ENCODE results near the gene GABBR2. TPM values are rescaled to one million over a fixed set of nuclear protein-coding genes. Genes with fewer than 3 reads are reported as not detected.

The GABBR2 gene
- total RNA-seq, 1 experiment from 2014 or later, result 0.76 TPM

DNA sequence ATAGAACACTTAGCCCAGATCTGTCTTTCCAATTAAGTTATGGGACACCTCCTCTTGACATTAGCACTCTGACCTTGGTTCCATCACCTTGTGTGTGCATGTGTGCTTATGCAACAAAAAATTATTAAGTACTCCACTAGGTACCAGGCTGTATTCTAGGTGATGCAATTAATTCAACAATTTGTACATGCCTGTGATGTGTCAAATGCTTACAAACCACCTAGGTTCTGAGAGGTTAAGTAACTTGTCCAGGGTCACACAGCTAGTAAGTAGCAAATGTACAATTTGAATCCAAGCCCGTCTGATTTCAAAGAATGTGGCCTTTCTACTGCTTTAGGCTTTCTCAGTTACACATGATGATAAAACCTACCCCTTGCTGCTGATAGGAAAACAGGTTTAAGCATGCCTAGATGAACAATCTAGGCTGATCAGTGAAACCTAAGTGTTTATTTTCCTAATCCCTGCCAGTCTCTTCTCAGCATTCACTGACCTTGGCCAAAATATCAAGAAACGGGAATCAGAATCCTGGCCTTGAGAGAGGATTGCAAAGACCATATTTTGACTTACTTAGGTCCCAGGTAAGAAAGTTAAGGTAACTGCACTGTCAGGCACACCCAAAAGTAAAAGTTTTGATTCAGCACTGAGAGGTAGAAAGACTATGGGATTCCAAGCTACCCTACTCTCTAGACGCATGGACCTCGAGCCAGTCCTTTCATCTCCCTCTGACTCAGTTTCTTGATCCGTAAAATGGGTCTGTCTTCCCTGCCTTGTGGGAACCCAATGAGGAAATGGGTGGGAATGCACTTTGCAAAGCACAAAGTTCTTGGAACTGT is 454.3 kb downstream of the GABBR2 start:
- no peaks in the 10 kb centered on the region for H4K20me1 ChIP-seq (ENCODE audit: insufficient read depth)
- H3K9me3 ChIP-seq (ENCODE audit: insufficient read depth, low read depth), result no peaks in the 10 kb centered on the region
- H2AFZ ChIP-seq, result peak overlapping the region; percentile 83
- H3K36me3 ChIP-seq (ENCODE audit: low read depth), result no peaks in the 10 kb centered on the region
- no peaks in the 10 kb centered on the region for H3K27me3 ChIP-seq (ENCODE audit: insufficient read depth, low read depth)
- H3K79me2 ChIP-seq (ENCODE audit: low read depth), result peaks cover 55% of the 10 kb centered on the region
- H3K4me2 ChIP-seq, result peak overlapping the region; percentile 93
- peak overlapping the region; percentile 76 for H3K4me3 ChIP-seq
- no TSS peak for BruUV-seq (replicated peaks)
- H3K4me1 ChIP-seq (replicated peaks; ENCODE audit: insufficient read depth), result peaks cover 62% of the 10 kb centered on the region
- H3F3A ChIP-seq (ENCODE audit: insufficient read depth, low read depth), result peaks cover 61% of the 10 kb centered on the region
- ChIA-PET CTCF (no interaction called here), POLR2A (ENCODE audit: unreplicated experiment) (no interaction called here)
- H3K9me2 ChIP-seq (ENCODE audit: insufficient read depth), result no peaks in the 10 kb centered on the region
- intact Hi-C loops (cut with micrococcal nuclease; ENCODE audit: unreplicated experiment), result loop anchor here (10.0 kb wide), 1 partner anchor 540 kb away; no protein-coding TSS in a partner anchor
- no peak for TF ChIP-seq EZH2 (IDR thresholded peaks at IDR 0.05; ENCODE audit: low read depth)
- TF ChIP-seq, protein P1, sequence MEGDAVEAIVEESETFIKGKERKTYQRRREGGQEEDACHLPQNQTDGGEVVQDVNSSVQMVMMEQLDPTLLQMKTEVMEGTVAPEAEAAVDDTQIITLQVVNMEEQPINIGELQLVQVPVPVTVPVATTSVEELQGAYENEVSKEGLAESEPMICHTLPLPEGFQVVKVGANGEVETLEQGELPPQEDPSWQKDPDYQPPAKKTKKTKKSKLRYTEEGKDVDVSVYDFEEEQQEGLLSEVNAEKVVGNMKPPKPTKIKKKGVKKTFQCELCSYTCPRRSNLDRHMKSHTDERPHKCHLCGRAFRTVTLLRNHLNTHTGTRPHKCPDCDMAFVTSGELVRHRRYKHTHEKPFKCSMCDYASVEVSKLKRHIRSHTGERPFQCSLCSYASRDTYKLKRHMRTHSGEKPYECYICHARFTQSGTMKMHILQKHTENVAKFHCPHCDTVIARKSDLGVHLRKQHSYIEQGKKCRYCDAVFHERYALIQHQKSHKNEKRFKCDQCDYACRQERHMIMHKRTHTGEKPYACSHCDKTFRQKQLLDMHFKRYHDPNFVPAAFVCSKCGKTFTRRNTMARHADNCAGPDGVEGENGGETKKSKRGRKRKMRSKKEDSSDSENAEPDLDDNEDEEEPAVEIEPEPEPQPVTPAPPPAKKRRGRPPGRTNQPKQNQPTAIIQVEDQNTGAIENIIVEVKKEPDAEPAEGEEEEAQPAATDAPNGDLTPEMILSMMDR (conservative IDR thresholded peaks at IDR 0.05), result no peak
- DNase-seq, result no peak
- peak overlapping the region; percentile 16 for H3K27ac ChIP-seq

DNA sequence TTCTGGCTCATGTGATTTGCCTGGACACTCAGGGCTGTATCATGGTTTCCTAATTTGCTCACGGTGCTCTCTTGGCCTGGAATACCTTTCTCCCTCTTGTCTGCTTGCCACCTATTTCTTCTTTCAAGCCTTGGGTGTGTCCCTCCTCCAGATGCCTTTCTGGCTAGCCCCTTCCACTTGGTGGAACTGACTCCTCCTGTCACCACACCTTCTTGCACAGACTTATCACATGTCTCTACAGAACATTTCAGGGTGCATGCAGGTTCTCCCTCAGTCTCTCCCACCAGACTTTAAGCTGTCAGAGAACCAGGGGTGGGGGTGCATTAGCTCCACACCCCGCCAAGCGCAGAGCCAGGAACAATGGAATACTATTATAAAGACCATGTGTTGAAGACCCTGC is 455.2 kb downstream of the GABBR2 start:
- Histone ChIP-seq H2AFZ (no peak overlapping the region), H4K20me1 (ENCODE audit: insufficient read depth) (no peaks in the 10 kb centered on the region), H3K9me2 (ENCODE audit: insufficient read depth) (no peaks in the 10 kb centered on the region), H3K9me3 (ENCODE audit: insufficient read depth, low read depth) (no peaks in the 10 kb centered on the region), H3K4me3 (peak overlapping the region; percentile 76), H3K27ac (peak overlapping the region; percentile 27), H3F3A (ENCODE audit: insufficient read depth, low read depth) (peaks cover 65% of the 10 kb centered on the region), H3K79me2 (ENCODE audit: low read depth) (peaks cover 59% of the 10 kb centered on the region), H3K27me3 (ENCODE audit: insufficient read depth, low read depth) (no peaks in the 10 kb centered on the region), H3K36me3 (ENCODE audit: low read depth) (peaks cover under 1% of the 10 kb centered on the region; the same call in 1 of the 2 replicates), H3K4me2 (peak overlapping the region; percentile 93), H3K4me1 (replicated peaks; ENCODE audit: insufficient read depth) (peaks cover 71% of the 10 kb centered on the region)
- POLR2A ChIA-PET (ENCODE audit: unreplicated experiment), result interaction anchor here (0.7 kb wide), 1 partner anchor 26 kb away, joined by 3 read pairs; no protein-coding TSS in a partner anchor
- no TSS peak for BruUV-seq (replicated peaks)
- peak in 1 of 2 experiments; percentile 42 for DNase-seq
- intact Hi-C loops (cut with micrococcal nuclease; ENCODE audit: unreplicated experiment), result loop anchor here (10.0 kb wide), 1 partner anchor 539 kb away; no protein-coding TSS in a partner anchor
- CTCF ChIA-PET, result no interaction called here
- TF ChIP-seq, protein P1 (conservative IDR thresholded peaks at IDR 0.05), result no peak
- TF ChIP-seq EZH2 (IDR thresholded peaks at IDR 0.05; ENCODE audit: low read depth), result no peak

DNA sequence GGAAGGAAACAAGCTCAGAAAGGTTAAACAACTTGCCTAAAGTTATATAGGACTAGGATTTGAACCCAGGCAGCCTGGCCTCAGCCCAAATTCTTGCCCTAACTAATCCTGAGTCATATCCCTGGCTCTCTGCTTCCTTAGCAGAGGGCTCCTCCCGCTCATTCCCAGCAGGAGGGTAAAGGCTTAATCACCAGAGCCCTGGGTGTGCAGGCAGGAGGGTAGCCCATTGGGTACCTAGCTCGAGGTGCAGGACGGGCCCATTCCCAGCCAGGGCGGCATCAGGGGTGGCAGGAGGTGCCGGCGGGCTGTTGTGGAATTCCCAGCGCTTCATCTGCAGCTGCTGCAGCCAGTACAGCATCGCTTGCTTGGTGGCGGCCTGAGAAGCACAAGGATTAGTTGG is 457.2 kb downstream of the GABBR2 start:
- Histone ChIP-seq H3K4me1 (replicated peaks; ENCODE audit: insufficient read depth) (peaks cover 80% of the 10 kb centered on the region), H3F3A (ENCODE audit: insufficient read depth, low read depth) (peaks cover 65% of the 10 kb centered on the region), H3K27ac (peak overlapping the region; percentile 90), H3K4me3 (peak overlapping the region; percentile 20; the same call in 1 of the 2 replicates), H3K27me3 (ENCODE audit: insufficient read depth, low read depth) (no peaks in the 10 kb centered on the region), H3K4me2 (peak overlapping the region; percentile 93), H3K79me2 (ENCODE audit: low read depth) (peaks cover 73% of the 10 kb centered on the region), H3K9me2 (ENCODE audit: insufficient read depth) (no peaks in the 10 kb centered on the region), H4K20me1 (ENCODE audit: insufficient read depth) (no peaks in the 10 kb centered on the region), H3K9me3 (ENCODE audit: insufficient read depth, low read depth) (no peaks in the 10 kb centered on the region), H2AFZ (no peak overlapping the region), H3K36me3 (ENCODE audit: low read depth) (peaks cover 9% of the 10 kb centered on the region; the same call in 1 of the 2 replicates)
- BruUV-seq (replicated peaks), result no TSS peak
- CTCF ChIA-PET, result no interaction called here
- POLR2A ChIA-PET (ENCODE audit: unreplicated experiment), result interaction anchor here (0.7 to 1.4 kb wide), 3 partner anchors 28 to 530 kb away, joined by 4 to 7 read pairs (median 4); no protein-coding TSS in a partner anchor
- peak; percentile 72 to 88 for DNase-seq
- intact Hi-C loops (cut with micrococcal nuclease; ENCODE audit: unreplicated experiment), result loop anchor here (1.0 to 10.0 kb wide), 3 partner anchors 32 to 537 kb away; no protein-coding TSS in a partner anchor
- TF ChIP-seq EZH2 (IDR thresholded peaks at IDR 0.05; ENCODE audit: low read depth), result no peak
- TF ChIP-seq, protein P1 (conservative IDR thresholded peaks at IDR 0.05), result no peak
